CMK (cell line): ENCODE results near the gene RHOC.

Experiments
- DNase-seq: peaks from one replicate; pipeline ENCODE4 v3.0.0-alpha.2; 2010; ENCODE audit warnings: low read depth

Gene RHOC

DNA sequence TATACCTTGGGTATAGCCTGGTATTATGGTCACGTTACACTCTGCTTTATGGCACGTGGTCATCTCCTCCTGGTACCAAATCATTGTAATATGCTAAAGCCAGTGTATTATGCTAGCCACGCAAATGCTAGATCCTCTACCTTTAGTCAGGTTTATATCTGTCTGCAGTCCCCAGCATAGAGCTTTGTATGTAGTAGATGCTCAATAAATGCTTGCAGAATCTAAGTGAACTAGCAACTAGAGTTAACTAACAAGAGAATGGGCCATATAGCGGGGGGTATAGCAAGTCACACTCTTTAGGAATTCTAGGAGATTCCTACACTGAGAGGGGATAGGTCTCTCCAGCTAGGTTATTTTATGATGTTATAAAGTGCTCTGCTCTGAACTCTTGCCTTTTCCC lies 29.4 kb downstream of the RHOC start:
- no peak for DNase-seq

DNA sequence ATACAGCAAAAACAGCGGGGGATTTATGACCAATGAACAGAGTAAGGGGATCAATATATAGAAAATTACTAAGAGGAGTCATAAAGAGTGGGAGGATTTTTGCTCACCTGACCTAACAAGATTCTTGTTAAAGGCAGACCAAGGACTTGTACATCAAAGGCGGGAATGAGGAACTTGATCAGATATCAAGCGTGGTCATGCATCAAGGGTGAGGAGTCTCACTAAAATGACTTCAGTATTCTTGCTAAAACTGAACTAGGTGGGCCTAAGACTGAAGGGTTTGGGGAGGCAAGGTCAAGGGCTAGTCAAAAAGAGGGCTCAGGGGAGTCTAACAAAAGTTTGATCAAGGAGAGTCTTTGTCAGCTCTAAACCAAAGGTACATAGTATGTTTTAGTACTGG lies 30.4 kb downstream of the RHOC start:
- no peak for DNase-seq

DNA sequence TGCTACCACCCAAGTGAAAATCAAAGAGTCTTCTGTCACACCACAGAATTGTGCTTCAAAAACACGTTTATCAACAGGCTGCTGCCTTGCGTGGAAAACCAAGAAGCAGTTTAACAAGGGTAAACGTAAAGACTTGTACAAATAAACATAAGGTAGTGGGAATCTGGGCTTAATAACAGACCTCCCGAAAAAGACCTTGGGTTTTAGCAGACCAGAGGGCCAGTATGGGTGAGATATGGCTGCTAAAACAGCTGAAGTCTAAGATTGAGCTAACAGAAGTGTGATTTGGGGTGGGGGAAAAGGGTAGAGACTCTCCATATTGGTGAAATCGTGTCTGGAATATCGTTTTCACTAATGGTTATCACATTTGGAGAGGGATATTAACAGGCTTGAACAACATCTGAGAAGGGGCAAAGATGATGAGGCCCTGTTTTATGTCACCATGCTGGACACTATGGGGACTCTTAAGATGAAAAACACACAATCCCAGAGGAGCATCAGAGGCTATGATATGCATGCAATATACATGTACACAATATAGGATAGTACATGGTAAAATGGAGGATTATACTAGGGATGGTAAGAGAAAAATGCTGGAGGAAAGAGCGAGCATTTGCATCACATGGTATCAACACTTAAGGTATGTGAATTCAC lies 31.1 kb downstream of the RHOC start:
- DNase-seq = no peak

DNA sequence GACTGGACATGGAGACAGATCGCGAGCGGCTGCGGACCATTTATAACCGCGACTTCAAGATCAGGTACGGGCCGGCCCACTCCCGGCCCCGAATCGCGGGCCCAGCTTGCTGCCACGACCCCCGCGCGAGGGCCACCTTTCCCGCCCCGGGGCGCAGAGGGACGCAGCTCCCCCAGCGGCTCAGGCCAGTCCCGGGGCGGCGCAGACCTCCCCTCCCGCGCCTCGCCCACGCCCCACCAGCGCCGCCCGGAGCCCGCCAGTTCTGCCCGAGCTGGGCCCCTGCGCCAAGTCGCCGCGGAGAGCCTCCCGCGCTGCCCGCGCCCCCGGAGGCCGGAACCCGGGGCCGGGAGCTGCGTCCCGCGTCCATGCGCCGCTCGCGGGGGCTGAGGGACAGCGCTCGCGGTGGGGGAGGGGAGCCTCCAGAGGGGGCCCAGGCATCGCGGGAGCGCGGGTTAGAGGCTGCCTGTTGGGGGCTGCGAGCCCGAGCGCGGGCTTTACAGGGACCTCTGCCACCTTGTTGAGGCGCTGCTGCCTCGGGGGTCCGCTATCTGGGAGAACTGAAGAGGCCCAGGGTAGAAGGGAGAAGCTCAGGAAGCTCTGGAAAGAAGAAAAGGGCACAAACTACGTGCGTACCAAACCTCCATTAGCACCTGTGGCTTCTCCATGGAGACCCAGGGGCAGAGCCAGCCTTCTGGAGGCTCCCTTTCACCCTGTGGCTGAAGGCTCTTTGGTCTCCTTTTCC lies 31.8 kb downstream of the RHOC start:
- no peak for DNase-seq

DNA sequence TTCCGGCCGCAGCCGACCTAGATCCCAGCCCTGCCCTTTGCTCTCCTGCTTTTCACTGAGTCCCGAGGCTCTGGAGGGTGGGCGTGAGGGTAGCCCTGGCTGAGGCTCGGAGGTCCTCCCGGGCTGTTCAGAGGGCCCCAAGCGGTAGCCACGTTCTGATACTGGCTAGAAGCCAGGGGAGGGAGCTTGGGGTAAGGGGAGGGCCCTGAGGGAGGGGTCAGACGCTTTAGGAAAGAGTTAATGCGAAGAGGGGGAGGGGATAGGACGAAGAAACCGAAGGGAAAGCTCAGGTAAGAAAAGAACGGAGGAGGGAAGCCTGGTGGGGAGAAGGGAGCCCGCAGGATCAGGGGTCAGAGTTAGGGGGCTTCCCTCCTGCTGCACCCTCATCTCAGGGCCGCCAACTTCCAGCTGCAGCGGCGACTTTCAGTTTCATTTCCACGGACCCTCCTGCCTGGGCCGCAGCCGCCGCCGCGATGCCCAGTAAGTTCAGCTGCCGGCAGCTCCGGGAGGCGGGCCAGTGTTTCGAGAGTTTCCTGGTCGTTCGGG lies 32.4 kb downstream of the RHOC start, which contains the start of gene MOV10:
Gene MOV10, plus strand, starts transcription at position 220 of the 546 bp plus-strand sequence. Its CDS starts 254 bp downstream, at position 474.
- DNase-seq = peak; percentile 56

DNA sequence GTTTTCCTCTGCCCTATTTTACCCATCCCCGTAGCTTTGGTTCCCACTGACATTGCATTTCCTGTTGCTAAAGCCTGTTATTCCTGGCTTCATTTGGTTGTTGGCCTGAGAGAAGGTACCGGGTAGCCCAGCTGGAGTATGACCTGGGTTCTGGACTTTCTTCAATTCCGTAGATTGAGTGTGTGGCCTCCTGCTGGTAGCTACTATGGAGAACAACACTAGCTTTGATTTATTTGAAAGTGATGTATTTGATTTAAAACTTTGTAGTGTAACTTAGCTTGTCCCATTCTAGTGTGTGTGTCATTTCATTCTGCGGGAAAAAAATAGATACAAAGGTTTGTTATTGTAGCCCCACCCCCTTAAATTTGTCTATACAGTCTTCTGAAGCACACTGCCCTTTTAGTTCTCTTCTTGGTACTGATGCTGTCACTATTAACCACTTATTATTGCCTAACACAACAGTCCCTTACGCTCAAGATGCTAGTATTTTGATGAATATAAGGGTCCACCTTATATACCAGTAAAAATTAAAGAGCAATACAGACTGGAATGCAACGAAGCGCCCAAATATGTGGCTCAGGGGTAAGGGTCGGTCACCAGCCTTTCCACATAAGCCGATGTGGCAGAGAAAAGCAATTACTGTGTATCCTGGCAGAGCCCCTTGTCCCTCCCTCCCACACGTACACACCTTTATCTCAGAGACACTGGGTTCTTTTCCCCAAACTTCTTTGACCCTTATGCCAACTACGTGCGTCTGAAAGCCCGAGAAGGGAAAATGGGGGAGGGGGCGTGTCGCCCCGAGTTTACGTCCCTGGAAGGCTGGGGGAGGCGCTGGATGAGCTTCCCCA lies 33.1 kb downstream of the RHOC start:
- DNase-seq = no peak

DNA sequence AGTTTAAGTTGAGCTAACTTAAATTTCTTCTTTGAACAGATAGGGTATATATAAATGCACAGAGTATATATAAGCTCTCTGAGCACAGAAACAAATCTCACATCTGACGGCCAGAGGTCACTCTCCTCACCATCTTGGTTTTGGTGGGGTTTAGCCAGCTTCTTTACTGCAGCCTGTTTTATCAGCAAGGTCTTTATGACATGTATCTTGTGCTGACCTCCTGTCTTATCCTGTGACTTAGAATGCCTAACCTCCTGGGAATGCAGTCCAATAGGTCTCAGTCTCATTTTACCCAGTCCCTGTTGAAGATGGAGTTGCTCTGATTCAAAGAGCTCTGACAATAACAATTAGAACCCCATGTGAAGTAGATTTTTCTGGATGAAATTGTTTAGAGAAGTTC lies 34.1 kb downstream of the RHOC start:
- no peak for DNase-seq

DNA sequence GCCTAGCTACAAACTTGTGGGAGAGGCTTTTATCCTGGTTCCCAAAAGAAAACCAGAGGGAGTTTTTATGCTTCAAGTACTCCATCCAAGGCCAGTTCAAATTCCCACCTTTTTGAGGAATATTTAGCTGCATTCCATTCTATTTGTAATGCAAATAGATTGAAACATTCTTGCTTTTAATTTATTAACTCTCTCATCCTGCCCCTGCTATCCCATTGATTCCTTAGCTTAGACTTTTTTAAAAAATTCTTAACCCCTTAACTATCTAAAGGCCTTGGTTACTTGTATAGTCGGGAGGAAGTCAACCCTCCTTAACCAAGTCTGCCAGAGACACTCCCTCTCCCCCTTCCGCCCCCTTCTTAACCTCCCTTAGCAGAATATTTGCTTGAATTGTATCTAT lies 34.9 kb downstream of the RHOC start:
- no peak for DNase-seq

DNA sequence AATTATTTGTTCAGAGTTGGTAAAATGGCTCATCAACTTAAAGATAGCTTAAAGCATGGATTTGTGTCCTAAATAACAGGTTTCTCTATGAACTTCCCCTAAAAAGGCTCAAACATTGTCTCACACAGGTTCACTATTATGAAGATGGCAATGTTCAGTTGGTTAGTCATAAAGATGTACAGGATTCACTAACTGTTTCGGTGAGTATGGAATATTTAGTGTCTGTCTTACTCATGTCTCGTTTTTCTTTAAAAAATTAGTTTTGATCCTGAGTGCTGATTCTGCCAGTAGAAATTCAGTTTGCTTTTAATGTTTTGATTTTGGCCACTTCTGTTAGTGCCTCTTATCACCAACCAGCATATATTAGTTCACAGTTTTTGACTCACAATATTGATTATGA lies 40.0 kb downstream of the RHOC start:
- no peak for DNase-seq

DNA sequence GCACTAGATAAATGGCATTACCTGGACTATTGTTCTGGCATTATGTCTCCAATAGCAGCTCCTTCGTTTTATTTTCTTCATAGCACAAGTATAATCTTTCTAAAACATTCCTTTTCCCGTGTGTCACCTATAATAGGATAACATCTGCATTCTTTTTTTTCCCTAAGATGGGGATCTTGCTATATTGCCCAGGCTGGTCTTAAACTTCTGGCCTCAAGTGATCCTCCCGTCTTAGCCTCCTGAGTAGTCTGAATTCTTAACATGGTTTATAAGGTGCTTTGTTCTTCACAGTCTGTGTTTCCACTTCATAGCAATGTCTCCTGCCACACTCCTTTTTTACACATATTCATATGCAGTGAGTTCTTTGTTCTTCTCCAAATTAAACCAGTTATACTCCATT lies 41.1 kb downstream of the RHOC start:
- no peak for DNase-seq

DNA sequence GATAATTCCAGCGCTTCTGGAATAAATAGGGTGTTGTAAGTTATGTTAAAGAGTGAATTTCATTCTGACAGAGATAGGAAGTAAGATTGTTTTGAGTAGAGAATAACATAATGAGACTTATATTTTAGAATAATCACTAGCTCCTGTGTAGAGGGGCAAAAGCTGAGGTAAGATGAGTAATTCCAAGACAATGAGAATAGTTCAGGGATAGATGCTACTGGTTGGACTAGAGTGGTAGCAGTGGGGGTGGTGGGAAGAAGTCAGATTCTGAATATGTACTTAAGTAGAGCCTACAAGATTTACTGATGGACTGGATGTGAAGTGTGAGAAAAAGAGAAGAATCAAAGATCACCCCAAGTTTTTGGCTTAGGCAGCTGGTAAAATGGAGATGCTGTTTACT lies 55.7 kb downstream of the RHOC start:
- no peak for DNase-seq
